Purkinje cell (primary cell): ENCODE measurements around the gene AVEN. TPM values are rescaled to one million over a fixed set of nuclear protein-coding genes. Genes with fewer than 3 reads are reported as not detected.

Experiments used
- polyA plus RNA-seq: library from polyadenylated mRNA; unstranded; fragments of >200 nt; fragmentation: Nextera tagmentation; gene quantifications from 2 replicates; pipeline ENCODE4 v1.2.1, GENCODE V29; 2014

AVEN gene
- polyA plus RNA-seq = 8.6 and 9.9 TPM in 2 replicates

GRCh38 chr15:34038871-34039789 is at the start of gene AVEN:
Gene AVEN (minus strand): TSS chr15:34039204. CDS start chr15:34039046, 158 bp downstream.

GRCh38 chr15:33968224-33968623 is 70.8 kb downstream of the AVEN start, which contains the start of gene CHRM5:
Gene CHRM5 (plus strand): TSS chr15:33968497. CDS start chr15:34062718, 94,221 bp downstream.

Other genes starting within 250 kb of the AVEN start
- not detected in 2 replicates for gene CHRM5, start 70.7 kb downstream of the AVEN start, polyA plus RNA-seq
- gene EMC7, start 62.7 kb upstream of the AVEN start, polyA plus RNA-seq = 280 and 322 TPM in 2 replicates
- gene PGBD4, start 62.9 kb upstream of the AVEN start, polyA plus RNA-seq = 1.9 and 2.9 TPM in 2 replicates
- gene KATNBL1, start 170.9 kb upstream of the AVEN start, polyA plus RNA-seq = 26.5 and 30.7 TPM in 2 replicates
- 448 and 455 TPM in 2 replicates for gene EMC4, start 185.8 kb upstream of the AVEN start, polyA plus RNA-seq